ENCODE data around the gene PLCB2. TPM values are rescaled to one million over a fixed set of nuclear protein-coding genes. Genes with fewer than 3 reads are reported as not detected.

The PLCB2 gene
- total and polyA plus RNA-seq, 2 donors (not counting 1 experiment from before 2014, with no cell fraction given) = 166 to 312 TPM

DNA sequence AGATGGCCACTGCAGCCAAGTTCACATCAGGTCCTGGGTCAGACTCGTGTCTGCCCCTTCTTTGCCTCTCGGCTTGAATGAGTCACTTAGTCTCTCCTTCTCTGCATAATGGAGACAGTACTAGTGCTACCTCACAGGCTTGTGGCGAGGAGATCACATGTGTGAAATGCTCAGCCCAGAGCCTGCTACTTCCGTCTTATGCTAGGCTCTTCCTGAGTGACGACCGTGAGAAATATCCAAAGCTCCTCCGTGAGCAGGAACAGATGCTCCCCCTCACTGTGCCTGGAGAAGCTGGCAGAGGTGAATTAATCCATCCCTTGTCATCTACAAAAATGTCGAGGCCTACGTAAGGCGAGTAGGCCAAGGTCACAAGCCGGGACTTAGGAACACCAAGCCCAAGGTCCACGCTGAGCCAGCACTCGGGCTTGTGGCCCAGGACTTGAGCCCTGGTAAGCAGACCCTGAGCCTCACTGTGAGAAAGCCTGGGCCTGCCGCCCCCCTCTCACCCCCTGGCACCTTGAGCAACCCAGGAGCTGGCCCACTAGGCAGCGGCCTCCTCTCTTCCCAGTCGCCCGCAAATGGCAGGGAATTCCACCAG lies 51.0 kb downstream of the PLCB2 start:
- no peak for ATAC-seq (ENCODE audit: low read depth)
- intact Hi-C loops (cut with micrococcal nuclease) = no loop called here
- CTCF ChIA-PET = interaction anchor here (0.9 kb wide), 1 partner anchor 17 kb away, joined by 3 read pairs; no protein-coding TSS in a partner anchor

More for the DNA sequence above, 51.0 kb downstream of the PLCB2 start:
- POLR2A ChIA-PET = no interaction called here
- WGBS (ENCODE audit: insufficient coverage) = 94% methylated on average over 16 of the region's 17 CpGs
- Histone ChIP-seq H3K9ac (ENCODE audit: low read length) (no peak overlapping the region), H3K4me1 (ENCODE audit: control insufficient read depth in 2 of 2, insufficient read depth in 2 of 2, low read length in 2 of 2) (peaks cover 10 to 17% of the 10 kb centered on the region in 2 donors), H3K4me3 (ENCODE audit: control extremely low read depth in 1 of 5, extremely low read depth in 1 of 5, insufficient read depth in 1 of 5, low read depth in 2 of 5, low read length in 4 of 5) (no peak overlapping the region), H3K4me2 (replicated peaks; ENCODE audit: low read depth, low read length, poor library complexity, severe bottlenecking) (no peak overlapping the region), H3K27ac (ENCODE audit: low read length in 2 of 2) (no peak overlapping the region), H3K79me2 (ENCODE audit: control insufficient read depth, insufficient read depth, low read length) (no peaks in the 10 kb centered on the region), H3K36me3 (replicated peaks in 1 of 2; ENCODE audit: control extremely low read depth in 1 of 2, control insufficient read depth in 1 of 2, extremely low read depth in 1 of 2, insufficient read depth in 2 of 2, low read length in 1 of 2) (no peaks in the 10 kb centered on the region), H3K27me3 (replicated peaks in 1 of 4; ENCODE audit: control extremely low read depth in 1 of 4, control insufficient read depth in 3 of 4, insufficient read depth in 4 of 4, low read length in 3 of 4) (peaks cover 0 to 22% (median 11%) of the 10 kb centered on the region in 4 experiments), H2AFZ (ENCODE audit: insufficient read depth, low read depth, low read length, poor library complexity, severe bottlenecking) (no peak overlapping the region), H3K9me3 (ENCODE audit: control extremely low read depth in 1 of 3, control insufficient read depth in 2 of 3, insufficient read depth in 1 of 3, low read length in 2 of 3) (peaks cover 0 to 6% (median 0%) of the 10 kb centered on the region in 3 donors), H4K20me1 (ENCODE audit: control insufficient read depth, insufficient read depth, low read length, poor library complexity, severe bottlenecking) (no peaks in the 10 kb centered on the region)
- Mint-ChIP-seq H3K4me1 (peaks cover 10% of the 10 kb centered on the region), H3K27ac (no peak overlapping the region), H3K9me3 (ENCODE audit: insufficient read depth) (no peaks in the 10 kb centered on the region), H3K27me3 (peaks cover 18% of the 10 kb centered on the region), H3K4me3 (no peak overlapping the region)
- no peak for TF ChIP-seq EZH2 (IDR thresholded peaks at IDR 0.05; ENCODE audit: borderline replicate concordance, insufficient read depth, low read depth, low read length, poor library complexity, severe bottlenecking)
- TF ChIP-seq CTCF (IDR thresholded peaks at IDR 0.05) = no peak
- DNase-seq = no peak
